NCI-H128 (cell line): ENCODE results near the gene ALDH1A2.
"Not testable (repeated sequence)": the region's sequence is repeated elsewhere in the genome, so short reads cannot be mapped to it uniquely, and the experiment has no call there.

Source experiments
- DNase-seq: peaks from one replicate; lab custom pipeline; 2025; ENCODE audit not compliant: unreplicated experiment; lab: John Stamatoyannopoulos, UW

The ALDH1A2 gene

GRCh38 chr15:58065445-58066041 lies at the start of gene ALDH1A2:
Gene ALDH1A2, minus strand, starts transcription at chr15:58065711. Its CDS starts 61 bp downstream, at chr15:58065650.
- no peak for DNase-seq

- no peak for DNase-seq
These were observed 49.3 kb upstream of the ALDH1A2 start for GRCh38 chr15:58114812-58115211.

- no peak for DNase-seq
These were observed 48.9 kb upstream of the ALDH1A2 start for GRCh38 chr15:58114388-58114787.

- not testable (repeated sequence) for DNase-seq
These were observed 47.8 kb upstream of the ALDH1A2 start for GRCh38 chr15:58113358-58113757.

- no peak for DNase-seq
These were observed 46.2 kb upstream of the ALDH1A2 start for GRCh38 chr15:58111718-58112104.

GRCh38 chr15:58110999-58111717 lies 45.6 kb upstream of the ALDH1A2 start:
- DNase-seq, result no peak

GRCh38 chr15:58109419-58109818 lies 43.9 kb upstream of the ALDH1A2 start:
- DNase-seq, result no peak

GRCh38 chr15:58108117-58108516 lies 42.6 kb upstream of the ALDH1A2 start:
- DNase-seq, result no peak

GRCh38 chr15:58103482-58103881 lies 38.0 kb upstream of the ALDH1A2 start:
- no peak for DNase-seq

- no peak for DNase-seq
These were observed 31.1 kb upstream of the ALDH1A2 start for GRCh38 chr15:58096529-58097084.

- no peak for DNase-seq
These were observed 29.9 kb upstream of the ALDH1A2 start for GRCh38 chr15:58095415-58095814.

GRCh38 chr15:58087871-58088270 lies 22.4 kb upstream of the ALDH1A2 start:
- no peak for DNase-seq

- no peak for DNase-seq
These were observed 21.0 kb upstream of the ALDH1A2 start for GRCh38 chr15:58086491-58086890.

GRCh38 chr15:58083526-58083925 lies 18.0 kb upstream of the ALDH1A2 start:
- no peak for DNase-seq

- DNase-seq, result no peak
These were observed 16.4 kb upstream of the ALDH1A2 start for GRCh38 chr15:58081891-58082290.

- no peak for DNase-seq
These were observed 15.9 kb upstream of the ALDH1A2 start for GRCh38 chr15:58081456-58081855.

- DNase-seq, result not testable (repeated sequence)
These were observed 15.4 kb upstream of the ALDH1A2 start for GRCh38 chr15:58080959-58081358.

GRCh38 chr15:58080398-58080797 lies 14.9 kb upstream of the ALDH1A2 start:
- no peak for DNase-seq

GRCh38 chr15:58078591-58078990 lies 13.1 kb upstream of the ALDH1A2 start:
- no peak for DNase-seq

- no peak for DNase-seq
These were observed 11.9 kb upstream of the ALDH1A2 start for GRCh38 chr15:58077427-58077826.

GRCh38 chr15:58074452-58074851 lies 8.9 kb upstream of the ALDH1A2 start:
- DNase-seq, result no peak

- DNase-seq, result no peak
These were observed 5.4 kb upstream of the ALDH1A2 start for GRCh38 chr15:58070801-58071418.
